DMS 273 (cell line): Measurements from ENCODE around the gene LSAMP.

Experiments used
- DNase-seq: peaks from one replicate; lab custom pipeline; 2025; ENCODE audit not compliant: unreplicated experiment; lab: John Stamatoyannopoulos, UW

The LSAMP gene

DNA sequence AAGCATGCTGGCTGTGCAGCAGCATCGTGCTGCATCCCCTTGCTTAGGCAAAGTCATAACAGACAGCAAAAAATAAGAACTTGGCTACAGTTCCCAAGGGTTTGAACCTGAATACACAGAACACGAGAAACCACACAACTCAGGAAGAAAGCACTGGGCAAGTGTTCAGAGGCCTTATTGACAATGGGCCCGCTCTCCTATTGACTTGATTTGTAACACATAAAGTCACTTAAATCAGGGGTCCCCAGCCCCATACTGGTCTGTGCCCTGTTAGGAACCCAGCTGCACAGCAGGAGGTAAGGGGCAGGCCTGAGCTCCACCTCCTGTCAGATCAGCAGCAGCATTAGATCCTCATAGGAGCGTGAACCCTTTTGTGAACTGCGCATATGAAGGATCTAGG lies 145.1 kb downstream of the LSAMP start:
- peak; percentile 40 for DNase-seq

DNA sequence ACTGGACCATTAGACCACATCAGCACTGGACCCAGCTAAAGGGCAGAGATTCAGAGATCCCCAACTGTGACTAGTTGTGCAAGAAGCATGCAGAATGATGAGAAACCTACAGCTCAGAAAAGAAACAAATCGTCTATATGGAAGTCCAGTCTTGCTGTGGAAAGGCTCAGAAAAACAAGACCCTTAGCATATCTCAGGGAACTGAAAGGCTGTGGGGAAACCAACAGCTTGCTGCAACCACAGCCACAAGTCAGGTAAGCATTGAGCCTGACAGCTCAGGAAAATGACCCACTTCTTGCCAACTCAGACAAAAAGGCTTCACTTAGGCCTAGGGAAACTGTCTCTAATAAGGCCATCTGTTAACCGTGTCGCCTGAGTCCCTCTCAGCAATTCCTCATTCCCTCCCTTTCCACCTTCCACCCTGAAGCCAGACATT lies 145.6 kb downstream of the LSAMP start:
- peak; percentile 55 for DNase-seq

DNA sequence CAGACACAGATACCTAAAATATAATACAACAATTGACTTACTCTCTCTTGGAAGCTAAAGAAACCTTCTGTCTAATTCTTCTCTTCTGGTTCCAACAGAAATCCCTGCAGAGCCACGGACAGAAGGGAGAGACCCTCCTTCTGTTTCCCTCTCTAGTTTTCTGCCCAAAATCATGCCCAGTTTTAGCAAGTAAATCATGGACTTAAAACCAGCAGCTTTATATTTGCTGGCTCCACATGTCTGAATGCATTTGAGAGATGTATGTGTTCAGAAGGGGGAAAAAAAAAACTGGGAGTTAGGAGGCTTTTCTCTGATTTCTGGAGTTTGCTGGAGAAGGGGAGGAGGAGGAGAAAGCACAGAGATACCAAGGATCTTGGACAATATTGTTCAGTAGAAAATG lies 147.1 kb downstream of the LSAMP start:
- DNase-seq: no peak

DNA sequence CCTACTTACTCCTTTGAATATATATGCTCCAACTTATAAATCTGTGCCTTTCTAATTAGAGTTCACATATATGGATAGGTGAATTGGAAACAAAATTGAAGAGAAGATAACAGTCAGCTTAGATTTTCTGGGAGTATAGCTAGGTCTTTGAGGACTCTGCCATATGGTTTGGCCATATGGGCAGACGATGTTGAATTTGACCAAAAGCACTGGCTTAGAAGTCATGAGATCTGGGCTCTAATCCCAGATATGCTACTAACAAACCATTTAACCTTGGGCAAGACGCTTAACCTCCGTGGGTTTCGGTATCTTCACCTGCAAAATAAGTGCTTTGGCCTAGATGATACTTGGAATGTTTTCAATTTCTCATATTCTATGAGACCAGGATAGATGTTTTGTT lies 154.1 kb downstream of the LSAMP start:
- peak; percentile 88 for DNase-seq

DNA sequence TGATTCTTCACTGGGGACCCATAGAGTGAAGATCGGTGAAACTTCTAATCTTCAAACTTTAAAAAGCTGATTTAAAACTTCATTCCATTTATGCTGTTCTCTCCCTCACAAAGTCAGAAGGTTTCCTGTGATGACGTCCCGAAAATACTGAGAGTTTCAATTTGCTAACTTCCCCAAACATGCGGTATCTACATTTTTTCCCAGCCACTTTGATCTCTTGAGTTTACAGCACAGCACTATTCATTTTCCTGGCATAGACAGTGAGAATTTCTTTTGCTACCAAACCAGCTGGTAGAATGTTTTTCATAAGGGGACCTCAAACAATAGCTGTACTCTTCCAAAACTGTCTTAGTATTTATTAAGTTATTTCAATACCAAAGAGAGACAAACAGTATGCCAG lies 156.8 kb downstream of the LSAMP start:
- DNase-seq: no peak

DNA sequence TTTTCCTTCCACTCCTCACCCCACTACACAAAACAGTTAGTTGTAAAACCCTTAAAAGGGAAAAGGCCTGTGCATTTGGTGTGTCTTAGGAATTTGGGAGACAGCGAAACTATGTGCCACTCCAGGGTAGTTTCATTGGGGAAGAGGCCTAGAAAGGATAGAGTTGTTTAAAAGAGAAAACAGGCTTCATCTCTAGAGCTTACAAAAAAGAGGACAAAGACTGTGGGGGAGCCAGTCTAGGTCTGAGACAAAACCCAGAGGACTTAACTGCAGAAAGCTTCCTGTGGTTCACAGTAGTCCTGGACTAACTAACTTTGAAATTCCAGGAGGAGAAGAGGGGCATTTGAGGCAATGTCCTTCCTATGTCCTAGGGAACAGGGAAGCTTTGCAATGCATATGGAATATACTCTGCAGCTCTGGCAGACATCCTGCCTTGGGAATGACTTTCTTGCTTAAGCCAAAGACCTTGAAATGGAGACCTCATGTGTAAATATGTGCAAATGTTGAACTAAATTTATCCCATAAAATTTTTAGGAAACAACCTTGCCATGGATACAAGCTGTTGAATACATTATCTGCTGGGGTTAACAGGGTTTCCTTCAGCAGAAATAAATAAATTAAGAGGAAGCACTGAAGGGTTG lies 159.4 kb downstream of the LSAMP start:
- no peak for DNase-seq

DNA sequence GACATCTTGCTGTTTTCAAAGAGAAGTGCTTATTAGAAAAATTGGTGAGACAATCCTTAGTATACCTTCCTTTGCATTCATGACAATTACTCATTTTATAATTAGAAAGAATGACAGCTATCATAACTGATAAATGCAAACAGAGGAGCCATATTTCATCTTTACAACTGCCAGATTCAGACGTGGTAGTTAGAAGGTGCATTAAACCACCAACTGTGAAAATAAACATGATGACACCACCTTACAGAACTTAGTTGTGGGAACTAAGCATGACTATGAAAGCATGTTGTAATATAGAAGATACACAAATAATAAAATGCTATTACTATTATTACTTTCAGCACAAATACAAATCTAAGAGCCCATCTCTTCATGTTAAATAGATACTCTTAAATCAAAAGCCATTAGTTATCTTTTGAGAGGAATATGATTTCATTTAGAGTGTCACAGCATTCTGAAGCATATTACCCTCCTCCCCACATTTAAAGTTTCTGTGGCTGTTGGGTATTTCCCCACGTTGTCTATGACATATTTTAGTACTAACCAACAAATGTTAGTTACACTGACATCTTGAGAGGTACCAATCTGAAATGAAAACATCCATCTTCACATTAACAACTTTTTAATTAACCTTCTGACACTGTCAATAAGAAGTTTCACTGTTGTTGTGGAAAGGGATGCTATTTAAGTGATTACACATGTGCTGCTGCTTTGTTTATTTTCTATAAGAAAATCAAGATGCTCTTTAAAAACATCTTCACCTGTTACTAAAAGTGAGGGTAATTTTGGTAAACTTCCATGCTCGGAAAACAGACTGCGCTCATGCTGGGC lies 163.8 kb downstream of the LSAMP start:
- DNase-seq: no peak

DNA sequence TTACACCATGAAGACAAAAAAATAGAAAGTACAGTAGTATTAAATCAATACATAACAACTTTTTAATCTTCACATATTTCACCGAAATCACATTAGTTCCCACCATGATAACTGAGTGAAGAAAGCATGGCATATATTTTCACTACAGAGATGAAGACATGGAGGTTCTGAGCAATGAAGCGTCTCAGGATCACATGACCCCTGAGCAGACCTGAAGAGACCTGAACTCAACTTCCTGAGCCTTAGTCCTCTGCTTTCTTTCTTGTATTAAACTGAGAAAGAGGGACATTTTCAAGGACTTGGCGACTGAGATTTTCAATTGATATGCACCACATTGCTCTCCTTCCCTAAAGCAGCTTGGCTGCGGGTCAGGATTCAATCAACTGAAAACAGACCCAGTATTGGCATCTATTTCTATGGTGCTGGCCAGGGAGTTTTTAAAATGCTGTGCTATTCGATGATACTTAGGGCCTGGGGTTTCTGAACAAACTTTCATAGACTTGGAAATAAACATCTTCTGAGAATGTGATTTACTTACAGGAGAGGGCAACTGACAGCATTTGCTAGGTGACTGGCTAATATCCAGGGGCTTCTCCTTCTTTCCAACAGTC lies 165.1 kb downstream of the LSAMP start:
- DNase-seq: no peak

DNA sequence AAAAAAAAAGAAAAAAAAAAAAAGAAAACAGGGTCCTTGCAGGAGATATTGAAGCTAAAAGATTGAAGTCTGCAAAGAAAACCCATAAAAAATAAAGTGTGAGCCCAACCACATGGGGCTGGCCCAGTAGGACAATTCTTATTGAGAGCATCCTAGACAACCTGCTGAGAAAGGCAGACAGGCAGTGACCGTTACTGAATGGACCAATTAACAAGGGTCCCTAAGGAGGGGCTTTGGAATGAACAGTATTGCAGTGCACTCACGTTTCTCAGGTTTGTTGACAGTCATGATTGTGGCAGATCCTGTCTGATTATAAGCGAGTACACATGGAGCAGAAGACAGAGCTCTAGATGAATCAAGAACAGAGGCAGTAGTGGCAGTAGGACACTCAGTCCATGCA lies 168.6 kb downstream of the LSAMP start:
- DNase-seq: no peak

DNA sequence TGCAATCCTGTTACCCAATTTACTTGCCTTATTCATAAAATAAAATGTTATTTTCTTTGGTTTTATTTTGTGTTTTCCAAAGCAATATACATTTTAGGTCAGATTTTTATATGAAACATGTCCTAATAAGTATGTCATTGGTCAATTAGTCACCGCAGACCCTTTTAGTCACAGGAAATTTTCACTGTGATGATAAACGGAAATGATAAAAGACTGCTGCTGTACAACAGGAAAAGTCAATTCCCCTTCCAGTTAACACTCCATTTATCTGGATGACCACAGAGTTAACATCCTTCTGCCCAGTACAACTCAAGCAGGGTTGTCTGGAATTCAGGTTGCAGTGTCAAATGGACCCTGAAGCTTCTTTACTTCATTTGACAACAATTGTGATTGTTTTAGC lies 175.2 kb downstream of the LSAMP start:
- no peak for DNase-seq

DNA sequence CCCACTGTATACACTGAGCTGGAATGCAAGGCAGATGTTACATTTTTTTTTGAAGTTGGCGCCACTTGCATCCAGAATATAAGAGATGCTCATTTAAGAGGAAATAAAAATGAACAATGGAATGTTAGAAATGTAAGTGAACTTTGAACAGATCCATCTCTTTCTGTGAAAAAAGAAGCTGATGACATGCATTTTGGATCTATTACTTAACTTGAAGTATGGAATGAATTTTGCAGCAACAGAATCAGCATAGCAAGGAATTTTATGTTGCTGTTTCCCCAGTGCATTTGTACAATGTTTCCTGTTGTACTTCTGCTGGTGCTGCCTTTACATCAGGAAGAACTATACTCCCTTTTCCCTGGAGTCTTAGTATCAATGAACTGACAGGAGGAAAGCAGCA lies 178.2 kb downstream of the LSAMP start:
- no peak for DNase-seq

DNA sequence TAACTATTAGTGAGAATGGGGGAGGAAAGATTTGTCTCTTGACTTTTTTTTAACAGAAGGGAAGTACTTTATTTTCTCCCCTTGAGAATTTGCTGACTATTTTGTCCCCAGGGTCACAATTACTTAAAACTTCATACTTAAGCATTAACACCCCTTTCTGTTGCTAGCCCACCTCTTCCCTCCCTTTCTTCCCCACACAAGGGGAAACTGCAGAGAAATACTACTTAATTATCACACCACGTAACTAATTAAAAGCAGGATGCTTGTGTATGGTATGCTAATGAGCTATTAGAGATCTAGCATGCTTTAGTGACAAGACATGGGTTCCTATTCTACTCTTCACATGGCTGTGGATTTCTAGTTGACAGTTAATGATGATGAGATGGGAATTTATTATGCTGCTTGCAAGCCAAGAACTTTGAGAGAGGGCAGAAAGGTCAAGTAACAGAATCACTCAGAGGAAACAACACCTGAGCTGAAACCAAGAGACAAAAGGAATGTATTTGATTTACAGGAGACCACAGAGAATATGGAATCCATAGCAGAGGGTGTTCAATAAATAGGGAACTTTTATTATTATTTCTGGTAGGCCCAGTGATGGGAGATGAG lies 179.2 kb downstream of the LSAMP start:
- peak; percentile 23 for DNase-seq

DNA sequence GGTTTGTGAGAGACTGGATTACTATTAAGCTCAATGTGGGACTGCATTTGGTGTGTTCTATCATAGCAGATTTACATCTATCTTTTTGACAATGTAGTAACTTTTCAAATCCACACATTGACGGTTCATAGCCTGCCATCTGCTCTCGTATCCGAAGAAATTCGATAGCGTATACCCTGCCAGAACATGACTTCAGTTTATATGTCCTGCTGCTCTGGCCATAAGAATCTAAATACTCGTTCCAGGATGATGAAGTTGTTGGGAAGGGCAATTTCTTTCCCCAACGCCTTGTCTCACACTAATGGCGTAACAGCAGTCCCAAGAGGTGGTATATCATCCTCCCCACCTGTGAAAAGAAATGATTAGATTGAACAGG lies 180.0 kb downstream of the LSAMP start:
- peak; percentile 95 for DNase-seq

DNA sequence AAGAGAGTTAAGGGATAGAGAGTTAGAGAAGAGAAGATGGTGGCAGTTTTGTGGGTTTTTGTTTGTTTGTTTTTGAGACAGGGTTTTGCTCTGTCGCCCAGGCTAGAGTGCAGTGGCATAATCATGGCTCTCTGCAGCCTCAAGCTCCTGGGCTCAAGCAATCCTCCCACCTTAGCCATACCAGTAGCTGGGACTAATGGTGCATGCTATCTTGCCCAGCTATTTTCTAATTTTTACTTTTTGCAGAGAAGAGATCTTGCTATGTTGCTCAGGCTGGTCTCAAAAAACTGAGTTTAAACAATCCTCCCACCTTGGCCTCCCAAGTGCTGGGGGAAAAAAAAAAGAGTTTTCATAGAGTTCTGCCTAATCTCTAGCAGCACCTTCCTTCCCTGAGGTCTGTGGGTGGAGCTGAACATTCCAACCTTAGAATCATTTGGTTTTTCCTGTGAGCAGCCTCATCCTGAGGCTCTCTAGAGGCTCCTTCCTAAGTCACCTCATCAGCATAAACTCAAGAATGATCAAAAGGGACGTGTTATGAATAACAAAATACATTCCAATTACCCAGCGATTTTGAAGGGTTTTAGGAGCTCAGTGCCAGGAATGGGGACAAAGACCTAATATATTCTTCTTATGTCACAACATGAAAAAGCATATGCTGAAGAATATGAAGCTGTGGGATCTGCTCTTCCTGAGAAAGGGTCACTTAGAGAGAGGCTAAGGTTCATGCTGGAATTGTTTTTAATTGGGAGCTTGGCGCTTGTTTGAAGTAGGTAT lies 180.6 kb downstream of the LSAMP start:
- DNase-seq: no peak

DNA sequence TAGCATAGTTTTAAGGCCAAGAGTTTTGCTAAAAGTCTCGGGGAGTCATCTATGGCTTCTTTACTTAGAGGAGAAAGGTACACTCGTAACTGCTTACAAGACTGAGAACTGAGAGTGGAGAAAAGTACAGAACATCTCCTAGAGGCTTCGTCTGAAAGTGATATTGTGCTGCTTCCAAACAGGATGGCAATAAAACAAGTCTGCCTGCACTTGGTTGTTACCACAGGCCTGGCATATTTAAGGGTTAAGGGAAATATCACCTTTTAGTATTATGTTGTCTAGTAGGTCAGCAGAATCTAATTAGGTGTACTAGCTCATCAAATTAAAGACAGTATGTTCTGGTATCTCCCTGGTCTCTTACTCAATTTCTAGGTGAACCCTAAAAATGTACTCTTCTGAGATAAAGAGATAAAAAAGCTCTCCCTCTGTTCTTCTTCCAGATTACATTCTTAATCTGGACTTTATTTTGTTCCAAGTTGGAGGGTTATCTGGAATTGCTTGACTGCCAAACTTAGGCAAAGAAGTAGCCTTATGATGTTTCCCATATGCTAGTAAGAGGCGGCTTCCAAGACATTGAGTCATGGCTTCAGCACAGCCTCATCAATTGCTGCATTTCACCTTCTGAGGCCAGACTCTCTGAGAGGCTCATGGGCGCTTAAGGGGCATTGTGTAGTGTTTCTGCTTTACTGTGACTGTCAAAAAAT lies 181.3 kb downstream of the LSAMP start:
- peak; percentile 39 for DNase-seq

DNA sequence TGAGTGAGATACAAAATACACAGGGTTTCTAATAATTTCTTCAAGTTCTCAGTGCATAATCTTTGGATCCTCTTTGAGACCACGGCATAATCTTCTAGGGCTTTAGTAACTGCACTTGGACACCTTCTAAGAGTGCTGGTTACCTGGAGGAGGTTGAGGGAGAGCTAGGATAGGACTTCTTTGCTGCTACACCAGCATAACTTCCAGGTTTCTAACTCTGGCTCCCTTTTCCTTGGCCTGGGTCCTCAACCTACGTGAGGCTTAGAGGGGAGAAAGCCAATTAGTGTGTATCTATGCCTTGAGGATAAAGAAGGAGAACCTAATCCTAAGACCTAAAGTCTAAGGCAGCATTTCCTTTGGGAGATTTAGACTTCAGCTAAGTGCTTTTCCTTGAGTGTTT lies 184.8 kb downstream of the LSAMP start:
- DNase-seq: no peak

DNA sequence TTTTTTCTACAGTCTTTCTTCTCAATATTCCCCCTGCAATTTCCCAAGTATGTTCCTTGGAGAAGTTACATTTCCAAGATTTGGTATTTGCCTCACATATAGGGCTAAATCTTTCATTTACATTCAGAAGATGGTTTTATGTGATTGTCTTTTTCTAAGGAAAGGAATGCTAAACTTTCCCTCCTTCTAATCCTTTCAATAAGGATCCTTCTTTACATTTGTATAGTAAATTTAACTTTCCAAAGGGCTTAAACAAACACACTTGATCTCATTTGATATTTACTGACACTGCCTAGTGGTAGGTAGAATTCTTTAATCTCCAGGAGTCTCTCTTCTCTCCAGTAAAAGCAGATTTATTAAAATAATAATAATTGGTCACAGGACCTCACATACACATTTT lies 185.3 kb downstream of the LSAMP start:
- no peak for DNase-seq

DNA sequence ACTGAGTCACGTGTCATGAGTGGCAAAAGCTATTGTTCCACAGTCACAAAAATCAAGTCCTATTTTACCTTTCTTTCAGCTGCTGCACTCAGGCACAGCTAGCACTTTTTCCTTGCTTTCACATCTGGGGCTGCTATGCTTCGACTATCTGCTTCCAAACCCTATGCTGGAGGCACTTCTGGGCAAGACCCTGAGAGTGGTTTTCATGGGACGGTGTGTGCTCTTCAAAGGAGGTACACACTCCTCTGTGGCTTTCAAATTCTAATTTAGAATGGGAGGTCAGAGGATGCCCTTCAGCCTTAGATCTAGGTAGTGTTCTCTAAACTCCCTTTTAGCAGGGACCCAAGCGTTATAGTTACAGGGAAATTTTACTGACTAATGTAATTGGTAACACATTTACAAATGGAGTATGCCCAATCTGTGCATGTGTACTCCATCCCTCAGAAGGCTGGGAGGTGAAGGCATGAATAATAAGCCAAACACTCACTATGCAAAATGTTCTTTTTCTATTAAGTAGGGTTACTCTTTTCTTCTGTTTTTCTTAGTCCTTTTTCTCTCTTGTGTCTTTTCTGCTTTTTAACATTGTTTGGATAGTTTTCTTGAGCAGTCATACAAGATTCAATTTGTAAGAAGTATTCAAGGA lies 188.3 kb downstream of the LSAMP start:
- no peak for DNase-seq

DNA sequence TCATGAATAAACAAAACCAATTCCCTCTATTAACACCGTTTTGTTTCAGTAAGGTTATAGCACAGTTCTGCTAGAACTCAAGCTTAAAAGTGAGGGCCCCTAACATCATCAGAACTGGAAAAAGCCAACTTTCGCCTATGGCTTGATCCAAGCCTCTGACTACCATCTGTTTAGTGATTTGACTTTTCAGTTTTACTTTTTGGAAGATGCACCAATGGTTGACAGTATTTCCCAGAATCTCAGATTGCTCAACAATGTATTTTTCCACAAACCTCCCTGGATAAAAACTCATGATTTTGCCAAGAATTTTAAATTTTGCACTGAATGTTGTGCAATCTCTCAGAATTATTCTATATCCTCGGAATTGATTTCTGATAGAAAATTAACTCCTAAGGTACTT lies 190.7 kb downstream of the LSAMP start:
- DNase-seq: no peak

DNA sequence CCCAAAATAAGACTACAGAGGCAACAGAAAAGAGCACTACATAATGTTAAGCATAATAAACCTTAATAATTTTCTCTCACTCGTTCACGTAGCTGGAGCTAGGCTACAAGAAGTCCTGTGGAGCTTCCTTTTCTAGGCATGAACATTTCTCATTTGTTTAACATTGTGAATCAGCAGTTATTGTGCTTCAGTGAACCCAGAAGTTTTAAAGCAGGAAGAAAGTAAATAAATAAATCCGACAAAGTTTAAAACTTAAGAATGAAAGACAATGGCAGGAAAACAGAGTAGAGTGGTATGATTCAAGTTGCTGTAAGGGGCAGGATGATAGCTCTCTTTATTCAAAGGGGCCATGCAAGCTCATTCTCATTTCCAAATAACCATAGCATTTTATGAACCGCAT lies 191.8 kb downstream of the LSAMP start:
- no peak for DNase-seq
